Fibroblast of villous mesenchyme (primary cell): ENCODE results near the gene GDF9. TPM values are rescaled to one million over a fixed set of nuclear protein-coding genes. Genes with fewer than 3 reads are reported as not detected.
"Not testable (repeated sequence)": the region's sequence is repeated elsewhere in the genome, so short reads cannot be mapped to it uniquely, and the experiment has no call there.

ENCODE experiments used
- DNase-seq: peaks from one replicate; pipeline ENCODE4 v3.0.0-alpha.2; 2010; ENCODE audit warnings: low read depth
- H3K4me3 ChIP-seq: 2 replicates; pipeline ENCODE4 v1.5.1; 2011; ENCODE audit warnings: low read depth, mild to moderate bottlenecking, low read length
- CTCF ChIP-seq: IDR thresholded peaks from 2 replicates; pipeline ENCODE4 v1.5.1; 2012; ENCODE audit warnings: low read depth, mild to moderate bottlenecking, low read length; ENCODE audit not compliant: insufficient read depth
- total RNA-seq: library from RNA; depleted of rRNA; stranded (reverse); fragments of >200 nt; gene quantifications from 2 replicates; pipeline ENCODE4 v1.2.3, GENCODE V29; 2012

GDF9 gene
- total RNA-seq, 1 donor: not detected

- no peak for TF ChIP-seq CTCF
- no peak for DNase-seq
- peak overlapping the region; percentile 75 for H3K4me3 ChIP-seq
Measured at GRCh38 chr5:132867046-132867451, 780 bp upstream of the GDF9 start.

DNA sequence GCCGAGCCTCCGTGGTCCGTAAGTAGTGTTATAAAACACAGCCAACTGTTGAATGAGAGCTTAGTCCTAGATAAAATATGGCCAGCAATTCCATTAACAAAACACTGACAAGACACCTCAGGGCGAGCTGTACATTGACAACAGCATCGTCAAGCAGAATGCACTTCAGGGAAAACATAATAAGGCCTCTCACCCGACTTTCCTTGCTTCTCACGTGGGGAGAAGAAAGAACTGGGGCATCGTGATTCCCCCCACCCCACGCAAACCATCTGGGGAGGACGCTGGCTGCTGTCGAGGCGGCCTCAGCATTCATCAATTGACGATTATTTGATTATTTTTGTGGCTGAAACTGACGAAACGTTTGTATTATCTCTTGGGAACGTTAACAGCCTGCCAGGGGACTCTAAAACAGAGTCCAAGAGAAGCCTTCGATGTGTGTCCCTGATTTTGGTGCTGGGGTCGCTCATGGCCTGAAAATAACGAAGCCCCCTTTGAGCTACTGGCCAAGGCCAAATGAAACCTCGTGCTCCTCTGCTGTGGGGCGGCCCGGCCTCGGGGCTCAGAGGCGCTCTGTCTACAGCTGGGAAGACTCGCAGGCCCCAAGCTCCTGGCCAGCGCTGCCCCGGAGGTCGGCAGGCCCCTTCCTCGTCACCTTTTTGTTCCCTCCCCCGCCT is 464 bp downstream of the GDF9 start:
- no peak for TF ChIP-seq CTCF
- H3K4me3 ChIP-seq: peak overlapping the region; percentile 75
- DNase-seq: no peak

DNA sequence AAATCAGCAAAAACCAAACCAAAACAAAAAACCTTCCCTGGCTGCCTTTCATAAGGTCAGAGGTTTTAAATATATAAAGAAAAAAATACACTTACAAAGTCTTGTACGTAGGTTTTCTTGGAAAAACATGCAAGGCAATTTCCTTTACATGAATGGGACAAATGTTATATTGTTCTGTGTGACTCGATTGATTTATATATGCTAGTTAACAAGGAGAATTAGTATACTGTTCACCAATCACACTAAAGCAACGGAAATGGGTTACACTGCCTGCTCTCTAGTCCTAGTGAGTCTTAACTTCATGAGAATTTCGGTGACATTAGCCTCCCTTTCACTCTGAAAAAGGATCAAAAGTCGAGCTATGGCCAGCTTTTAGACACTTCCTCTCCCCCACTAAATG is 5.5 kb downstream of the GDF9 start:
- H3K4me3 ChIP-seq: no peak overlapping the region
- DNase-seq: no peak
- no peak for TF ChIP-seq CTCF

DNA sequence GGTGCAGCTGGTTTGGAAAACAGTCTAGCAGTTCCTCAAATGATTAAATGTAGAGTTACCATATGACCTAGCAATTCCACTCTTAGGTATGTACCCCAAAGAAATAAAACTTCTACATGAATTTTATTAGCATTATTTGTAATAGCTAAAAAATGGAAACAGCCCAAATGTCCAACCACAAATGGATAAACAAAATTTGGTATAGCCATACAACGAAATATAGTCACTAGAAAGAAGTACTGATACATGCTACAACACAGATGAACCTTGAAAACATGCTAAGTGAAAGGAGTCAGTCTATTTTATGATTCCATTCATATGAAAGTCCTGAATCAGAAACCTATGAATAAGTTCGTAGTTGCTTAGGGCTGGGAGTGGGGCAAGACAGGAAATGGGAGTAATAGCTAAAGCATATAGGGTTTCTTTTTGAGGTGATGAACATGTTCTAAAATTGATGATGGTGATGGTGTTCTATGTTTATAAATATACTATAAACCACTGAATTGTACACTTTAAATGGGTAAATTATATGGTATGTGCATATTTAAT is 6.3 kb downstream of the GDF9 start:
- no peak for TF ChIP-seq CTCF
- no peak overlapping the region for H3K4me3 ChIP-seq
- DNase-seq: no peak

GRCh38 chr5:132856011-132856410 is 10.3 kb downstream of the GDF9 start:
- H3K4me3 ChIP-seq: no peak overlapping the region
- no peak for TF ChIP-seq CTCF
- no peak for DNase-seq

DNA sequence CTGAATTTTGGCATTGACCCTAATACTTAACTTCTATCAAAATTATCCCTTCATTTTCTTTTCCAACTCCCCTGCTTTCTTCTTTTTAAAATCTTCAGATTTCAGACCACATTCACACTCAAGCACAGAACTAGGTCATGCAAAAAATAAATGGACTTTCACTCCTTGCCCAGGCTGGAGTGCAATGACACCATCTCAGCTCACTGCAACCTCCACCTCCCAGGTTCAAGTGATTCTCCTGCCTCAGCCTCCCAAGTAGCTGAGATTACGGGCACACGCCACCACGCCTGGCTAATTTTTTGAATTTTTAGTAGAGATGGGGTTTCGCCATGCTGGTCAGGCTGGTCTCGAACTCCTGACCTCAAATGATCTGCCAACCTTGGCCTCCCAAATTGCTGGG is 11.3 kb downstream of the GDF9 start:
- not testable (repeated sequence) for DNase-seq

DNA sequence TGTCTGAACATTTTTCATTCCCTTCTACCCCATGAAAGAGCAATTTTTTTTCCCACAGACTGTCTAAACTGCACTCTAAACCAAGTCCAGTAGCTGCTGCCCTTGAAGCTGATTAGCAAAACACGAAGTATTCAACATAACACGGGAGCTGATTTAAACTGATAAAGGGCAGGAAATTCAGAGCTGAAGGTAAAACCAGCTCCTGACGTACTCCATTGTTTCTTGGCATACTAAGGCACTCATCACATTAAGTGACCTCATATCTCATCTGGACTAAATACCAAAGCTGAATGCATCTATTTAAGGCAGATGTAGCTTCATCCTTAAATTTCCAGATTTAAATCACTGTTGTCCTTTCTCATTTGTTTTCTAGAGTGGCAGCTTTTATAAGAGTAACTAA is 12.0 kb downstream of the GDF9 start:
- no peak for DNase-seq
- H3K4me3 ChIP-seq: no peak overlapping the region
- TF ChIP-seq CTCF: no peak

More for the DNA sequence above, 11.3 kb downstream of the GDF9 start:
- not testable (repeated sequence) for H3K4me3 ChIP-seq
